HG03066 (cell line): ENCODE data around the gene CACNA1C.

ENCODE experiments used
- ATAC-seq: cut with Tn5 transposase; IDR thresholded peaks from one replicate; pipeline ENCODE4 v1.9.1; 2021; ENCODE audit warnings: low read depth; ENCODE audit not compliant: unreplicated experiment

CACNA1C gene

GRCh38 chr12:2267703-2268470 lies 215.1 kb downstream of the CACNA1C start:
- ATAC-seq = no peak

DNA sequence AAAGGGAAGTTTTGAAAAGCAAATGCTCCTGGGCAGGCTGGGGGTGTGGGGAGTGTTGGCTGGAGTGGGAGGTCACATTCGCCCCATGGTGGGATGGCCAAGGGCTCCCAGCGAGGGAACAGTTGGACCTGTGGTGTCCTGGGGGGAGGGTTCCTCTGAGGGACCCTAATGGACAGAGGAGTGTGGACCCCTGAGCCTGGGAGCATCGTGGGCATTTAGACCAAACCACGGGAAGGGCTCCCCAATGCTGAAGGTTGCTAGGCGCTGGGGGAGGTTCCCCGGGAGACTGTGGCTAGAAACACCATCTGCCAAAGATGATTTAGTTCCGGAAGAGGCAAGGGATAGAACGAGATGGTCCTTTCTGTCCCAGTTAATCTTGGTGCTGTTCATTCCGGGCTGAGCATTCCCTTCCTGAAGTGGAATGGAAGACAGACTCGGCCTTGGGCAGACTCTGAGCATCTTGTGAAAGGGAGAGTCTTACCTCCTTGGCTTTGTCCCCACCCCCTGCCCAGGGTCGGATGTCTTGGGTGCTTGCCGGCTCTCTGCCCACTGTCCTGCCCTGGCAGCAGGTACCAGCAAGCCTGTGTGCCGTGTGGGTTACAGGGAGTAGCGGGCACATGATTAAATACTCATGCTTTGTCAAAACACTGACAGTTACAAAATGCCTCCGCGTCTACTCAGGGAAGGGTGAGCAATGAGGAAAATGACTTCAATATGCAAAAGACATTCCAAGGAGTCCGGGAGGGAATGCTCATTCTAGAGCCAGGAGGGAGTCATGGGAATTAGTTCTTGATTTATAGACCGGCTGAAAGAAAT lies 215.9 kb downstream of the CACNA1C start:
- no peak for ATAC-seq

- ATAC-seq = no peak
Measured at GRCh38 chr12:2270846-2271245, 218.1 kb downstream of the CACNA1C start.

GRCh38 chr12:2271961-2272360 lies 219.2 kb downstream of the CACNA1C start:
- ATAC-seq = no peak

DNA sequence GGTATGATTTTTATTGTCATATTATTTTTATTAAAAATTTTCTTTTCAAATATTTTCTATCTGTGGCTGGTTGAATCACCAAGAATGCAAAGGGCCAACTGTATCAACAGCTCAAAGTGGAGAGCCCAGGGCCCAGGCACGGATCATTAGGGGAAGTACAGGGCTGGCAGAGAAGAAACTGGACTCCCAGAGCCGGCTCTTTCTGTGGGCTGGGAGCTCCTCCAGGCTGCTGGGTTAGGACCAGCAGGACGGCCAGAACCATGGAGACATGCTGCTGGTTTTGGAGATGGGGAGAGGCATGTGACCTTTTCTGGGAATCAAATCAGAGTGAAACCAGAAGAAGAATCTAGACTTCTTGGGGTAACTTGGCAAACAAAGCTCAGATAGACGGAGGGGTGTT lies 220.5 kb downstream of the CACNA1C start:
- no peak for ATAC-seq

DNA sequence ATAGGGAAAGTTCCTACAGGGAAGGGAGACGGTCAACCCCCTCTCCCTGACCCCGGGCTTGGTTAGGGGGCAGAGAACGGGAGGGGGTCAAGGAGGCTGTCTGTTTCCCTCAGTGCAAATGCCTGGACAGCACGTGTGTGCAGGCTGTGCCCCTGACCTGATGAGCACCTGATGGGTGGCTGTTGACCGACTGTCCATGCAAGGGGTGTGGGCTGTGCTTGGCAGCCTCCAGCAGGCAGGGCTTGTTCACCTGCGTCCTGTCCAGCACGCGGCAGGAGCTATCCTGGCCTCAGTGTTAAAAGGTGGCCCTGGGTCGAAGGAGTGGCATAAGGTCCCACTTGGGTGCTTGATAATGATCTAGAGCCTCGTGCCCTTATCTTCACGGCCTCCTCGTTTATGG lies 221.0 kb downstream of the CACNA1C start:
- ATAC-seq = no peak

GRCh38 chr12:2274733-2275132 lies 221.9 kb downstream of the CACNA1C start:
- ATAC-seq = no peak

DNA sequence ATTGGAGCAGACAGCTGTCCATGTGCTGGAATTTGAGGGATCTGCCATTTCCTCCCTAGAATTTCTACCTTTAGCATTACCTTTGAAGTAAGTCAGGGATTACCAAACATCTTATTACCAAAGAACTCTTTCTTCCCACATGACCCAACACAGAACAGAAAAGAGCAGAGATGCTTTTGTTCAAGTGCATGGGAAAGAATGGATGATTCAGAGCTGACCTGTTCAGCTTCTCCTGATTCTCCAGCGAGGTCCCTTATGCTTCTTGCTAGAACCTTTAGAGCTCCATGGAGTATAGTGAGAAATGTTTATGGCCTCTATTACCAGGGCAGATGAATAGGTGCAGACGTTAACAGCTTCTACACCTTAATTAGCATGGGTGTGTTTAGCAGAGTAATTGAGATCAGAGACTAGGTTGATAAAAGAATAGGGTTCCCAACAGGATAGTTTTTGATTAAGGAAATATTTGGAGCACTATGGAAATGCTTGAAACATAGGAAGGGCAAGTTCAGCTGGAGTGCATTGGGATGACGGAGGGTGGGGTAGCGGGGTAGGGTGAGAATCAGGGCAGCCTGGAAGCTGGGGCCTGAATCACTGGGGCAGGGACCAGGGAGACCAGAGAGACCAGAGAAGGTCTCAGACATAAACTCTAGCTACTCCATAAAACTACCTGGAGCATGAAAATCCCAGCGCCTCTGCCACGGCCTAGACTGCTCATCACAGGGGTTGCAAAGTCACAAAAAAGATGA lies 223.7 kb downstream of the CACNA1C start:
- no peak for ATAC-seq

DNA sequence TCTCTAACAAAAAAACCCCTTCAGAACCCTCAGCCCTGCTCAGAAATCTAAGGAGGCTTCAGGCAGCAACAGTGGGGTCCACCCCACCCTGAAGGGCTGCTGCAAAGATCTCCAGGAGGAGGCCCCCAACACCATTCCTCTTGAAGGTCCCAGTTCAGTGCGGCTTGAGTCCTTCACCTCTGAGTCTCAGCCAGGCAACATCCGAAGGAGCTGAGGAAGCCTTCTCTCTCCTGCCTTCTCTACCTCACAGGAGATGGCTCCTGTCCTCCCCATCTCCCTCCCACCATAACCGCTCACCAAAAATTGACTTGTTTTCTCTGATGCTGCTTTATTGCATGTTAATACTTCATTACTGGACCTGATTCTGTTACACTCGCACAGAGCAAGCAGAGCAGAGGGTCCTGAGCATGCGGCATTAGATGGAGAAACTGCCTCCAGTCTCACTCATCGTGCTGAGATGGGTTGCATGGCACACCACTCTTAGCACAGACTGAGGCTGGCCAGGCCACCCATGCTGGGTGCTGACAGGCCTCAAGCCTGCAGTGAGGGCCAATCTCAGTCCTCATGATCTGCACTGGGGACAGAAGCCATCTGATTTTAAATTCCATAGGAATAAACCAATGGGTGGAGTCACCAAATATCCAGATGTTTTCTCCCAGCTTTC lies 224.8 kb downstream of the CACNA1C start:
- ATAC-seq = no peak

- ATAC-seq = no peak
Measured at GRCh38 chr12:2281446-2281845, 228.7 kb downstream of the CACNA1C start.

GRCh38 chr12:2282318-2282717 lies 229.5 kb downstream of the CACNA1C start:
- ATAC-seq = no peak

GRCh38 chr12:2283480-2283879 lies 230.7 kb downstream of the CACNA1C start:
- ATAC-seq = no peak

DNA sequence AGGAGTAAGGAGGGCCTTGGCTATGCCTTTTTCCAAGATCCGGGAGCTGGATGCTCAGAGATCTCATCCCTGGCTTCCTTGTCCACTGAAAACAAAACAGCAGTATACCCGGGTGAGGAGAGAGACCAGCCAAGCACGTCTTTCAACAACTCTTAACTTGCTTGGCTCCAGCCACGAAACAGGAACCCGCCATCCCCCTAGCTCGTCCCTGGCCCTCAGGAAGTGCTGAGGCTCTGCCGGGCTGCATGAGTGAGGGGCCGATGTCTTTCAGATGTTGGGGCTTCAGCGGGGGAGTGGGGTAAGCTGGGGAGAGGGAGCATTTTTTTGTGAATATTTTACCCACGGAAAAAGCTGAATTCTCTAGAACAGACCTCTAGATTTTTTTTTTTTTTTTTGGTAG lies 231.1 kb downstream of the CACNA1C start:
- ATAC-seq = no peak

DNA sequence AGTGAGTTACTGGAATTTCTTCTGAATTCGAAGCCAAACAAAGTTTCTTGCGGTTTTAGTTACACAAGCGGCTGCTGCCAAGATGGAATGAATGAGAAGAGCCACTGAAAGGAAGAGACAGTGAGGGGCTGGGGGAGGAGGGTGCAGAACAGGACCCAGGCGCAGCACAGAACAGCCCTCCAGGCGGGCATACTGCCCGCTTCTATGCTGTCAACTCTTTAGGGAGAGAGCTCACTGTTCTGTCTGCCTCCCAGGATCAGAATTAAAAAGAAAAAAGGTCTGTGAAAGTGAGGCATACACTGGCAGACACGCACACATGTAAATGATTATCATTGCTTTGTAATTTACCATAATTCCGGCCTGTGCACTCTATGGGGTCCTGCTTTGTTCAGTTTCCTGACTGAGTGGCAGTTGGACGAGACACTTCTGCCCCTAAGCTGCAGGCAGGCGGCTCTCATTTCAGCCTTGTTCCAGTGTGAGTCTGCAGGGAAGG lies 231.6 kb downstream of the CACNA1C start:
- no peak for ATAC-seq

DNA sequence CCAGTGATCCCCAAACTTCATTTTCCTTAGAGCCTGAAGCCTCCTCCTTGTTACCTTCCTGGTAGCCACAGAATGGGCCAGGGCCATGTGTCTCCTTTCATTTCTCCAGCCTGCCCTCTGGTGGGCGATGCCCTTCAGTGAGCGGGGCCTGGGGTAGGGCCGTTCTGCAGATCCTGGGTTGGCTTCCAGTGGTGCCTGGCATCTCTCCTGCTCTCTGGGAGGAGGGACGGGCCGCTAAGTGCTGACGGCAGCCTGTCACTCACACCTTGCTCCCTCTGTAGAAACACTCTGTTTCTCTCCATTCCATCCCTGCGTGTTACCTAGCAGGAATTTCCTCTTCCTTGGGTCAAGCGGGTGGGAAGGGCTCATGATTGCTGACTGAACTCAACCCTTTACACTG lies 232.1 kb downstream of the CACNA1C start:
- ATAC-seq = no peak

DNA sequence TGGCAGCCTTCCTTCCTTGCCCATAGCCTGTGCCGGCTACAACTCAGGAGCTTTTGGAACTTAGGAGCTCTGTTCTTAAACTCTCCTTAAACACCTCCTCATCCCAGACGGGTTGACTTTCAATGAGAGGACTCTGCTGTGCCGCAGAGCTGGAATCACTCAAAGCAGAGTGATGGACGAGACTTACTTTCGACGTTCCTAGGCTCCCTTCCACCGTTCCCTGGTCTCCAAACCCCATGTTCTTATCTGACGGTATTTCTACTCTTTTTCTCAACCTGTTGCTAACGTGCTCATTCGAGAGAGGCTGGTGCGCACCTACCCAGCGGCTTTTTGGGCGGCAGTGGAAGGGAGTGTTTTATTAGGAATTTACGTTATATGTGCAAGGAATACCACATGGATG lies 232.7 kb downstream of the CACNA1C start:
- ATAC-seq = no peak

- ATAC-seq = no peak
Measured at GRCh38 chr12:2286047-2286446, 233.3 kb downstream of the CACNA1C start.

- ATAC-seq = no peak
Measured at GRCh38 chr12:2286461-2287131, 233.8 kb downstream of the CACNA1C start.

- ATAC-seq = no peak
Measured at GRCh38 chr12:2287151-2287550, 234.4 kb downstream of the CACNA1C start.

DNA sequence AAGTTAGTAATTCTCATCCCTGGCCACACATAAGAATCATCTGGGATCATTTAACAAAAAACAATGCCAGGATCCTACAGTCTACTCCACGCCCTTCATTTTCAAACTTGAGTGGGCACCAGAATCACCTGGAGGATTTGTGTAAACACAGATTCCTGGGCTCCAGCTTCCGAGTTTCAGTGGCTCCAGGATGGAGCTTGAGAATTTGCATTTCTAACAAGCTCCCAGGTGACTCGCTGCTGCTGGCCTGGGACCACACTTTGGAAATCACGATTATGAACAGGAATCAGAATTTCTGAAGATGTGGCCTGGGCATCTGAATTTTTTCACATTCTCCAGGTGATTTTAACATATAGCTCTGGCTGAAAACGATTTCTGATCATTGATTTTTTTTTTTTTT lies 234.8 kb downstream of the CACNA1C start:
- no peak for ATAC-seq
